GM21526 (cell line): ENCODE results near the gene SDK2.
"Not testable (repeated sequence)": the region's sequence is repeated elsewhere in the genome, so short reads cannot be mapped to it uniquely, and the experiment has no call there.

Experiments used
- ATAC-seq: cut with Tn5 transposase; IDR thresholded peaks from one replicate; pipeline ENCODE4 v1.9.1; 2021; ENCODE audit warnings: moderate library complexity; ENCODE audit not compliant: unreplicated experiment, low FRiP score

Gene SDK2

DNA sequence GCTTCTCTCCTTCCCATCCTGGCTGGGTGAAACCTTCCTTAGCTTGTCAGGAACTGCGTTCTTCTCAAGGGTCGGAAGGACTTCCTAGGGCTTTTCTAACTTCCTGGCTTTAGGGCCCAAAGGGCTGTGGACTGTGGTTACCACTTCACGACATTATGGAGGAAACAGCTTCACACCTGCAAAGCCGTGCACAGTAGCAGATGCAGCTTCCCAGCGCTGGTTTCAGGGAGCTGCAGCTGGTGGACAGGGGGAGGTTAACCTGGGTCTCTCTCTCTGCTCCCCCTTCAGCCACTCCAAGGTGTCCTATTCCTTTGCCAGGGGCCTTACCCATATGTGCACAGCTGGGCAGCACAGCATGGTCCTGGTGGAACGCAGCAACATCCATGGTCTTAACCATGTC is 176.6 kb downstream of the SDK2 start:
- no peak for ATAC-seq

DNA sequence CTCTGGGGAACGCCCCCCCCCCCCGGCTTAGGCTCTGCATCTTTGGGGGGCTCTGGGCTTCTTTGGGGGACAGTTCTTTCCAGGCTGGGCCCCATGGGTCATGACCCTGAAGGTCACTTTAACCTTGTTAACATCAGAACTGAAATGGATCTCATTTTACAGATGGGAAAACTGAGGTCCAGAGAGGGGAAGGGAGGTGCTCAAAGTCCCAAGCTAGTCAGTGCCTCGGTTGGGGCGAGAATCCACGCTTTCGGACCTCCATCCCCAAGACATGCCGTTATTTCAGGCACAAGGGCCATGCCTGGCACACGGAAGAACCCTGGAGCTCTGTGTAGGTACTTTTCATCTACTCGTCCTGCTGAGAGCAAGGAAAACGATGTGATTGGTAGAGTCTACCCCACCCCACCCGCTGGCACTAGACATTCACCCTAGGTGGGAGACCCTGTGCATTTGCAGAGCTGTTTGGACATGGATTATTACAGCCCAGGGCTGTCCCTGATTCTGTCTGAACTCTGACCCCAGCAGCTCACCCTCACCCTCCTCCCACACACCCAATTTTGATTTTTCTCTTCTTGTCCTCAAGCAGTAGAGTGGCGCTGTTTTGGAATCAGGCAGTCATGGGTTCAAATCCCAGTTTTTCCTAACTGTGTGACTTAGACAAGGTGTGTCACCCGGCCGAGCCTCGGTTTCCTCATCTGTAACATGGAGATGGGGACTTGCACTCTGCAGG is 177.4 kb downstream of the SDK2 start:
- ATAC-seq, result no peak

DNA sequence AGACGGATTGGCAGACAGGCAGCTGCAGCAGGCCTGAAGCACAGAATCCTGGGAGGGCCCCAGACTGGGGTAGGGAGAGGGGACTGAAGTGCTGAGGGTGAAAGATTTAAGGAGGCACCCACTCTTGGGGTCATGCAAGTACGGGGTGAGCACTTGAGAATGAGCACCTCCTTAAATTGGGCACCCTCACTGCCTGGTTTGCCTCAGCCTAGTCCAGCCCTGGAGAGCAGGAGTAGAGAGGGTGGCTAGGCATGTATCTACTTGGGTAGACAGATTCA is 178.4 kb downstream of the SDK2 start:
- no peak for ATAC-seq

DNA sequence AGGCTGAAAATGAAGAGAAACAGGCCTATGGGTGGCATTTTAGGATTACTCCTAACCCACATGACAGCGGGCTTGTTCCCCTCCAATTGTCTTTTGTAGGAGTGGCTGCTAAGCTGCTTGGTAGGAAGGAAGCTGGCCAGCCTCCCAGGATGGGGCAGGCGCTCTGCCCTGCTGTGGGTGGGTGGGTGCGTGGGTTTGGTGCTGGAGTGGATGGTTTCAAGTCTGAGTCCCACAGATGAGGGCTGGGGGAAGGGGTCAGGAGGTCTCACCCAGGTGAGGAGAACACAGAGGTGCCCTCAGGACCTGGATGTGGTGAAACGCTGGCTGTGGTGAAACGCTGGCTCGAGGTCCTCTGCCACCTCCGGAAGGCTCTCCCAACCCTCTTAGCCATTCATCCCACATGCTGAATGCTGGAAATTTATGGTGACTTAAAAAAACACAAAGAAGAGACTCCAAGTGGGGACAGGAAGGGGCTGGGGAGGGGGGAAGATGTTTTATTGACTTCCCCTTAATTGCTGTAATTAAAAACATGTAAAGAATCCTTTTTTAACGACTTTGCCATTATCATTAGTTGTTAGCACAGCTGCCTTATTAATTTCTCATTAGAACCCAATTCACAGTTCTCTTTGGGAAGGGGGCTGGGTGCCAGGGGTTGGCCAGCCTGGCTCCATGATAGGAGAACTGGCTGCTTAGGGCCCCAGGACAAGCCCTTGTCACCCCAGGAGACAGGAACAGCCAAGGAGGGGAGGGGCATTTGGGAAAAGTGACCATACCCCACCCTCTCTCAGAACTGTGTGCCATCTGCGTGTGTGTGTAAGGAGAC is 178.9 kb downstream of the SDK2 start:
- no peak for ATAC-seq

DNA sequence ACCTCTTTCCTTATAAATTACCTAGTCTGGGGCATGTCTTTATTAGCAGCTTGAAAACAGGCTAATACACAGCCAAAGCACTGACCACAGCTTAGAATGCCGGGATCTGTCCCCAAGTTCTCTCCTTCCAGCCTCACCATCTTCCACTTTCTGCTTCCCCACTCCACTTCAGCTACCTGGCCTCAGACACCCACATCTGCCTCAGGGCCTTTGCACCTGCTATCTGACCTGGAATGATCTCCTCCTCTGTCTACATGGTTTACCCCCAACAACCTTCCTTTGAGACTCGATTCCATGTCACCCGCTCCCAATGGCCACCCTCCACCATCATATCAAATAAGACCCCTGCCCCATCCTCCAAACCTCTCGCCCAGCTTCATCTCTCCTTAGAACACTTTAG is 179.8 kb downstream of the SDK2 start:
- no peak for ATAC-seq

DNA sequence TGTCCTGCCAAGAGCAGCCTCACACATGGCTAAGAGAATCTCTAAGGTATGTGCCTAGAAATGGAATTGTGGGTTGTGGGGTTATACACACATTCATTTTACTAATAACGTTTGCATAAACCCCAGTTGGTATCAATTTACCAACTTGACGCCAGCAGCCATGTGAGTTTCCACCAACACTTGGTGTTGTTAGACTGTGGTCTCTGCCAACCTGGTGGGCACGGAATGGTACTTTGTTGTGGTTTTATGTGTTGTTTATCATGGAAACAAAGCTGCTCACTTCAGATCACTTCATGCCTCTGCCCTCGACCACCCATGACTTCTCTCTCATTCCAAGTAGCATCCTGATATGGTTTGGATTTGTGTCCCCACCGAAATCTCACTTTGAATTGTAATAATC is 180.4 kb downstream of the SDK2 start:
- no peak for ATAC-seq

DNA sequence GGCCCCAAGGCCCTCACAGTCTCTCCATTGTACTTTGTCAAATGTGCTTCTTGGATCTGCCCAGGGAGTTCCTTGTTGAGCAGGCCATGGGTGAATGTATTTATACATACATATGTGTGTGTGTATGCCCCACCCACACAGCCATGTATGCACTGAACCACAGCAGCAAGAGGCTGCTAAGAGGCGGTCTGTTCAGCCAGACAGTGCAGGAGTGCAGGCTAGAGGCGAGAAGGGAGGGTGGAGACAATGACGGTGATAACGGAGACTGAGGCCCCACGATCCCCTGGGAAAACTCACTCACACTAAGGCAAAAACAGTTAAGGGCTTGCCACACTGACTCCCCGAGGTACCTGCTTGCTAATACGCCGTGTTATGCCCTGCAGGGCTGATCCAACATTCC is 181.4 kb downstream of the SDK2 start:
- ATAC-seq, result no peak

DNA sequence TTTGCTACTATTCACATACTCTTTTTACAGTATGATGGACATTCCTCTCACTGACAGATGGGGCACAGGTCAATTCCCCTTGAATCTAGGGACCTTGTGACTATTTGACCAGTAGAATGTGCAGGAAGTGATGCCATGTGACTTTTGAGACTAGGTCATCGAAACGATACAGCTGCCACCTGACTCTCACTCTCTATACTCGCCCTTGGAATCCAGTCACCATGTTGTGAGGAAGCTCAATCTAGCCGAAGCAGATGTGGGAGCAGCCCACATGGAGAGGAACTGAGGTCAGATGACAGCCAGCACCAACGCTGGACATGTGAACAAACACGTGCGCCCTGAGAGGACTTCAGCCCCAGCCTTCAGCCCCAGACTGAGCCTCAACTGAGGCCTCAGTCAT is 184.3 kb downstream of the SDK2 start:
- no peak for ATAC-seq

DNA sequence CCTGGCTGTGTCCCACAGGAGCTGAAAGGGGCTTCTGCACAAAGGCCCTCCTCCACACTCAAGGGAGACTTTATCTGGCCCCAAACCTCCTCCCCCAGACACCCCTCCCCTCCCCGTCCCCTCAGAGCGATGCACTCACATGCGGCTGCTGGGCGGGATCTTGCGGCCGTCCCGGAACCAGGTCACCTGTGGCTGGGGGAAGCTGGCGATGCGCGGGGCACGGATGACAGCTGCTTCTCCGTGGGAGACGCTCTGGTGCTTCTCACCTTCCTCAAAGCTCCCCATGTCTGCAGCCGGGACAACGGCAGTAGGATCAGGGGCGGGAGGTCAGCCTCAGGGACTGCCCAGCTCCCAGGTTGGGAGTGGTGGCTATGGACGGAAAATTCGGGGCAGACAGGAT is 188.5 kb downstream of the SDK2 start:
- no peak for ATAC-seq

DNA sequence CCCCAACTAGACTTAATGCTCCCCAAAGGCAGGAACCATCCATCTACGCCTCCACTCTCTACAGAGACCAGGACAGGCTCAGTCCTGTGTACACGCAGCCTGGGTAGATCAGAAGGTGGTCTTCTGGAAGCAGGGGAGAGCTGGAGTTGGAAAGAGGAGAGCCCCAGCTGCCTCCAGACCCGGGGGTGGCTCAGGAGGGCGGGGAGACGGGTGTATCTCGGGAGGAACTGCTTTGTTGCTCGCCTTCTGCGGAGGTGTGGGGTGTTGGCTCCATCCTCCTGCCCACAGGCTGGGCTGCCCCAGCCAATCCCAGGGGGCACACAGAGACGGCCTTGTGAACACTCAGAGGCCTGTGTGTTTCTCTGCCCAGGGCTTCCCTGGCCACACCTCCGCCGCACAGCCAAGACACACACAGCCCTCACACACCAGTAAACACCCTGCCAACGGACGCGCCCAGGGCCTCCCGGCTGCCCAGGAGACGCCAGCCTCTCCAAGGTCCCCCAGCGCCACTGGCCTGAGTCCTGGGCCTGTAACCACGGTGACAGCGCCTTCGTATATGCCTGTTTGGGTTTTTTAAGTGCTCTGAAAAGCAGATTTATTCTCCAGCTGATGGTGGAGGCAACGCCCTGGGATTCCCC is 189.1 kb downstream of the SDK2 start:
- no peak for ATAC-seq

DNA sequence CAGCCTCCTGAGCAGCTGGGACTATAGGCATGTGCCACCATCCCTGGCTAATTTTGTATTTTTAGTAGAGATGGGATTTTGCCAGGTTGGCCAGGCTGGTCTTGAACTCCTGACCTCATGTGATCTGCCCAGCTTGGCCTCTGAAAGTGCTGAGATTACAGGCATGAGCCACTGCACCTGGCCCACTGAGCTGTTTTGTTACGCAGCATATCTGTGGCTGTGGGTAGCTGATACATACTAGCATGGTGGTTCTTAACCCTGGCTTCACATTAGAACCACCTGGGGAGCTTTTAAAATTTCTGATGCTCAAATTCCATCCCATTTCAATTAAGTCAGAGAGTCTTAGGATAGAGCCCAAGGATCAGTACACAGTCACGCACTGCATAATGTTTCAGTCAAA is 190.8 kb downstream of the SDK2 start:
- ATAC-seq, result not testable (repeated sequence)

DNA sequence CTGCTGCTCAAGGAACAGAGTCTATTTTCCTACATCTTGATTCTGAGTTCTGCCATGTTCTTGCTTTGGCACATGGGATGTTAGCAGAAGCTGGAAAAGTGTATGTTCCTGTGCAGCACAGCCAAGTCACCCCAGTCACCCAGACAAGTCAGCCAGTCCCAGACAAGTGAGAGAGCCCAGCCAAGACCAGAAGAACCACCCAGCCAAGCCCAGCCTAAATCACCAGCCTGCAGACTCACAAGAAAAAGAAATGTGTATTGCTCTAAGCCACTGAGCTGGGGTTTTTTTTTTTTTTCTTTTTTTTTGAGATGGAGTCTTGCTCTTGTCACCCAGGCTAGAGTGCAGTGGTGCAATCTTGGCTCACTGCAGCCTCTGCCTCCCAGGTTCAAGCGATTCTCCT is 191.2 kb downstream of the SDK2 start:
- ATAC-seq, result no peak

DNA sequence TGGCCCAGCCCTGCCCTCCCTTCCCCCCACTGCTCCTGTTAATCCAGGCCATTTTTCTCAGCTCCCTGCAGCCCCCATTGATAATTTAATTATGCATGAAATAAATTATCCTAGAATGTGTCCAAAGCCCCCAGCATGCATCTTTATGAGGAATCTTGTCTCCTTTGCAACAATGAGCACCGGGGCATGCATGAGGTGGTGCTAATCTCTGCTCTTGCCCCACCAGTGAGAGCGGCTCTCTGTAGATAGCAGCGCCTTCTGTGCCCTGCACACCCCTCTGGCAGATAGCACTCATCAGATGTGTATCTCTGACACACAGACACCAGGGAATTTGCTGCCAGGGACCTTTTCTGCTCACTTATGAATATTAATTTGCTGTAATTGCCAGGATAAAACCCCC is 192.2 kb downstream of the SDK2 start:
- no peak for ATAC-seq

DNA sequence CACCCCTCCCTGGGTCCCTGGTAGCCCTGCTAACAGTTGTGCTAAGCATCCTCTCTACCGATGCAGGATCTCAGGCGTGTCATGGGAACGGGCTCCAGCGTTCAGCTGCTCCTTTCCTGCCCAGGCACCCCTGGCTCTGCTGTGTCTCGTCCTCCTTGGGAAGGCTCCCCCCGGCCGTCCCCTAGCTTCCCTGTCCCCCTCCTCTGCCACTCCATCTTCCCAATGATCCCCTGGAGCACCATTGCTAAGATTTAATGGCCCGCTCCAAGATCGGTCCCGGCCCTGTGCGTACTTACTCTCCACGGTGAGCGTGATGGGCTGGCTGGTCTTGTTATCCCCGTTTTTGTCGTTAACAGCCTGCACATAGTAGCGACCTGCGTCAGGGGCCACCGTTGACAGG is 196.9 kb downstream of the SDK2 start:
- no peak for ATAC-seq

DNA sequence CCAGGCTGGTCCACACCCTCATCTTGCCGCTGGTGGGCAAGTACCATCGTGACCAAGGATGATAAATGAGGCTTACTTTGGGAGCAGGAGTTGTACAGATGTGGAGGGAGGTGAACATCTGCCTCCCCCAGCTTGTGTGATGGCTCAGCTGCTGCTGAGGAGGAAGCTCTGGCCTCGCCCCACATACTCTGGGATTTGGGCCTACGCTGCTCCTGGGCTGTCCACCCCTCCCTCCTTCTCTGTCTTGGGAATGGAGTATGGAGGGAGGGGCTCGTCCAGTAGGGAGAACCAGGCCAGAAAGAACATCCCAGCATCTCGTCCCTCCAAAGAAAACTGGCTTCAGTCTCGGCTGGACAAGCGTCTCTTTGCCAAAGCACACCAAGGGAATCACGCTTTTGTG is 197.6 kb downstream of the SDK2 start:
- ATAC-seq, result no peak

DNA sequence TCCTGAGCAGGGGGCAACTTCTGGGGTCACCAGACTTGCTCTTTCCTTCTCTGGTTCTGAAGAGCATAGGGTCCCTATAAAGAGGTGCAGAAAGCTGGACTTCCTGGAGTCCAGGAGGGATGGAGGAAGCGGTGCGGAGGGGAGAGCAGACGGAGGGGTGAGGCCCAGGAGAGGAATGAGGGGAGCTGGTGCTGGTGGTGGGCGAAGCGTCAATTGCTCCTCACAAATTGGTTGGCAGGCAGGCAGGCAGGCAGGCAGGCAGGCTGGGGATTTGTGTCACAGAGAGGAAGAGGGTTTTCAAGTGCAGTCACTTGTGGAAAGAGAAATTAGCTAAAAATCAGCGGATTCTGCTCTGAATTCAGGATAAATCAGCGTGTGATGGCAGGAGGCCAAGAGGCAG is 198.8 kb downstream of the SDK2 start:
- ATAC-seq, result no peak

DNA sequence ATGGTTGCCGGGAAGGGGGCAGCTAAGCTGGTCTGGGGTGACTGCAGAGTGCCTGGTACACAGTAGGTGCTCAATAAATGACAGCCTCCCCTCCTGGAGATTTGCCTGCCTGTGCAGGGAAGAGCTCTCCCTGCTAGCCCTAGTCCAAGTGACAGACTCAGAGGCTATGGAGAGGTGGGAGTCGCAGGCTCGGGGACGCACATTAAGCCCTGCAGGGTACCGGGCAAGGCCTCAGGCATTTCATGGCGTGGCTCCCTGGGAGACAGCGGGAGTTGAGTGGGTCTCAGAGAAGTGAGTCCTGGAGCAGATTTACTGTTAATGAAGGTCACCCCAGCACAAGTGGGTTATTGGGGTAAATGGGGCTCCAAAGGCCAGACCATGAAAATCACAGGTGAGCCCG is 200.2 kb downstream of the SDK2 start:
- ATAC-seq, result no peak

DNA sequence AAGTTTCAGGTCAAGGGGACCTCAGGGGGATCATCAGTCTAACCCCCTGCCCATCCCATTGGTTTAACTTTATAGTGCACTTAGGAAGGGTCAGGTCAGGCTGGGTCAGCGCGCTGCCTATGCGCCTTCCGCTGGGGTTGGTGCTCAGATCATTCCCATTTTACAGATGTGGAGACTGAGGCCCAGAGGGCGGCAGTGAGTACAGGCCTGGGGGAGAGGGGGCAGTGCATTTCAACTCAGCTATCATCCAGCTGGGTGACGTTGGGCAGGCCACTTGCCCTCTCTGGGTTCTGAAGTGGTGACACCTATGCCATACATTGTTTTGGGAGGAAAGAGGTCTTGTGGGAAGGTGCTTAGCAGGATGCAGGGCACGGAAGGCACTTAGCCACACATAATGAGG is 204.6 kb downstream of the SDK2 start:
- ATAC-seq, result no peak

DNA sequence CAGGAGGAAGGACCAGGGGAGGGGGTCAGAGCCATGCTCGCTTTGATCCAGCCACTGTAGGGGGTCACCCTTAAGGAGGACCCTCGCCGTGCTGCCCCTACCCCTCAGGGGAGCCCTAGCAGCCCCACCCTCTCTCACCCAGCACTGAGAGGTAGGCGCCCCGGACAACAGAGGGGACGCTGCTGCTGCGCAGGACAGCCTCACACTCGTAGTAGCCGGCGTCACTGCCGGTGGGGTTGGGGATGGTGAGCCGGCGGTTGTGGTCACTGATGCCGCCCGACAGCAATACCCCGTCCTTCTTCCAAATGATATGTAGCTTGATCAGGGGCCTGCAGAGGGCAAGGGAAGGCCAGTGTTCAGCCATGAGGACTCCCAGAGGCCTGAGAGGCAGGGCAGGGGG is 206.4 kb downstream of the SDK2 start:
- ATAC-seq, result no peak

DNA sequence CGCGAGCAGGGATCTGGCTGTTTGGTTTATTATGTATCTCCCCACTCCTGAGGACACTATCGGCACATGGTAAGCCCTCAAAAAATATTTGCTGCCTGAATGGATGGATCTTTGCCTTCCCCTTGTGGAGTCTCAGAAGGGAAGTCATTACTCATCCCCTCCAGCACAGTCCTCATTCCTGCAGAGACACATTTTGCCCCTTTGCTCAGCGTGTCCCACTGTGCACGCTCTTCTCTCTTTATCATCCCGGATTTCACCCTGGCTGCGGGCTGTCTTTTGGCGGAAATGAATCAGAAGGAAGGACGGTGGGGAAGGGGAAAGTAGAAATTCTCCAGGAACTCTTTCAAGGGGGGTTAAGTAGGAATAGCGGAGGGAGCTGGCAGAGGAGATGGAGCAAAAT is 207.3 kb downstream of the SDK2 start:
- no peak for ATAC-seq

DNA sequence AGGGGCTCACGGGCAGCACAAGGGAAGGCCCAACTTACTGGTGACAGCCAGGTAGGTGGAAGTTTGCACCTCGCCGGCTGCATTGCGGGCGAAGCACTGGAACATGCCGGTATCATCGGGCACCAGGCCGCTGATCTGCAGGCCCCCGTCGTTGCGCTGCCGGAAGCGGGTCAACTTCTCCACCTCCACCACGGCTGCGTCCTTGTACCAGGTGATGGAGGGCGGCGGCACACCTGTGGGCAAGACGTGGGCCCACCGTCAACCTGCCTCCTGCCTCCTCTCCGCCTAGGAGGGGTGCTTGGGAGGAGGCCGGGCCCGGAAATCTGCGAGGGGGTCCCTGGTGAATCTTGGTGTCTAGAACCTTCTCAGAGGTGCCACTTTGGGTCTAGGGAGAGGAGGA is 208.8 kb downstream of the SDK2 start:
- ATAC-seq, result no peak

DNA sequence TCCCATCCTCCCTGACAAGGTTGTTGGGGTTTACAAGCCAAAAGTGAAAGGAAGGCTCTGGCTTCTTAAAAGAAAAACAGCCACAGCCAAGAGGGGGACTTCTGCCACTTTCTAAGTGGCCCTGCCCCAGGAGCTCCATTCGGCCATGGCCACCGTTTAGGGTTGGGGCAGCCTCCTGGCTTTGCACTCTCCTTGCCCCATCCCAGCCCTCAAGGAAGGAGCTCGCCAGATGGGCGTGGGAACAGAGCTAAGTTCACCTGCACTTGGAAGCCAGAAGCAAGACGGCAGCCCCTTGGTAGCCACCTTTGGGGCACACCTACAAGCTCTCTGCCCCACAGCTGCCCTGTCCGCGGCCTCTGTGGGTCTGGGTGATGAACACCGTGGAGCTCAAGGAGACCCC is 210.1 kb downstream of the SDK2 start:
- ATAC-seq, result no peak
